ENCODE measurements around the gene CCNY. TPM values are rescaled to one million over a fixed set of nuclear protein-coding genes. Genes with fewer than 3 reads are reported as not detected.

Gene CCNY
- total RNA-seq, 2 donors from 2014 or later = 40.1 to 84.6 TPM

DNA sequence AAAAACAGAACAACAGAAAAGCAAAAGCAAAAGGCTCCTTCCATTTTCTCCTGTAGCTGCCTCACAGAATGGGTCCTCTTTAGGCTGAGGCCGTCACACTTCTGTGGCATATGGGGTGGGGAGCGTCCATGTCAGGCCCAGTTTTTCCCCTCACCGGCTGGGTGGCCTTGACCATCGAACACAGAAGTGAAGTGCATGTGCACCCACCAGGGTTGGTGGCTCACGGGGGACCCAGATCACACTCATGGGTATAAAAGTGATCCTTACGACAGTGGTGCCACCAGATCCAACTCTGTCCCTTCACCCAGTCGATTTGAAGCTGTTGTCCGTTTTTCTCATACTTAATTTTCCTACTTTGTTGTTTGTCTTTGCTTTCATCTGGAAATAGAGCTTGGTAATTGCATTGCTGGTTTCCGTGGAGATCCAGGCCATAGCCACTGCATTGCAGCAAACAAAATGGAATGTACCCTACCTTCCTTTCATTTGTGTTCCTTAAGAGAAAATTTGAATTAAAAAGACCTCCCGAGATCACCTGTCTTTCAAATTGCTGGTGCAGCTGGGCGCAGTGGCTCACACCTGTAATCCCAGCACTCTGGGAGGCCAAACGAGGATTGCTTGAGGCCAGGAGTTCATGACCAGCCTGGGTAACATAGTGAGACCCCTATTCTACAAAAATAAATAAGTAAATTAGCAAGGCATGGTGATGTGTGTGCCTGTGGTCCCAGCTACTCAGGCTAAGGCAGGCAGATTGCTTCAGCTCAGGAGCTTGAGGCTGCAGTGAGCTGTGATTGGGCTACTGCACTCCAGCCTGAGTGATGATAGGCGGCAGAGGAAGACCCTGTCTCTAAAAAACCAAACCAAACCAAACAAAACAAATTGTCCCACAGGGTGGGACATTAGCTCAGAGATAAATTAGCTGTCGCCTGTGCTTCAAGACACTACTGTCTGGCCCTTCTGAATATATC is 258.1 kb downstream of the CCNY start:
- no peaks in the 10 kb centered on the region for H3K36me3 ChIP-seq
- H3K27me3 ChIP-seq (replicated peaks; ENCODE audit: insufficient read depth) = no peaks in the 10 kb centered on the region
- TF ChIP-seq, protein P1, sequence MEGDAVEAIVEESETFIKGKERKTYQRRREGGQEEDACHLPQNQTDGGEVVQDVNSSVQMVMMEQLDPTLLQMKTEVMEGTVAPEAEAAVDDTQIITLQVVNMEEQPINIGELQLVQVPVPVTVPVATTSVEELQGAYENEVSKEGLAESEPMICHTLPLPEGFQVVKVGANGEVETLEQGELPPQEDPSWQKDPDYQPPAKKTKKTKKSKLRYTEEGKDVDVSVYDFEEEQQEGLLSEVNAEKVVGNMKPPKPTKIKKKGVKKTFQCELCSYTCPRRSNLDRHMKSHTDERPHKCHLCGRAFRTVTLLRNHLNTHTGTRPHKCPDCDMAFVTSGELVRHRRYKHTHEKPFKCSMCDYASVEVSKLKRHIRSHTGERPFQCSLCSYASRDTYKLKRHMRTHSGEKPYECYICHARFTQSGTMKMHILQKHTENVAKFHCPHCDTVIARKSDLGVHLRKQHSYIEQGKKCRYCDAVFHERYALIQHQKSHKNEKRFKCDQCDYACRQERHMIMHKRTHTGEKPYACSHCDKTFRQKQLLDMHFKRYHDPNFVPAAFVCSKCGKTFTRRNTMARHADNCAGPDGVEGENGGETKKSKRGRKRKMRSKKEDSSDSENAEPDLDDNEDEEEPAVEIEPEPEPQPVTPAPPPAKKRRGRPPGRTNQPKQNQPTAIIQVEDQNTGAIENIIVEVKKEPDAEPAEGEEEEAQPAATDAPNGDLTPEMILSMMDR (IDR thresholded peaks at IDR 0.05) = no peak
- no peak overlapping the region for H3K4me3 ChIP-seq
- ATAC-seq (ENCODE audit: insufficient number of reproducible peaks, low FRiP score, low read depth) = no peak
- H3K4me1 ChIP-seq (ENCODE audit: control insufficient read depth in 1 of 2, low read depth in 2 of 2) = no peaks in the 10 kb centered on the region
- H3K27ac ChIP-seq = no peak overlapping the region
- DNase-seq (ENCODE audit: low spot score) = no peak
- no peaks in the 10 kb centered on the region for H3K9me3 ChIP-seq

DNA sequence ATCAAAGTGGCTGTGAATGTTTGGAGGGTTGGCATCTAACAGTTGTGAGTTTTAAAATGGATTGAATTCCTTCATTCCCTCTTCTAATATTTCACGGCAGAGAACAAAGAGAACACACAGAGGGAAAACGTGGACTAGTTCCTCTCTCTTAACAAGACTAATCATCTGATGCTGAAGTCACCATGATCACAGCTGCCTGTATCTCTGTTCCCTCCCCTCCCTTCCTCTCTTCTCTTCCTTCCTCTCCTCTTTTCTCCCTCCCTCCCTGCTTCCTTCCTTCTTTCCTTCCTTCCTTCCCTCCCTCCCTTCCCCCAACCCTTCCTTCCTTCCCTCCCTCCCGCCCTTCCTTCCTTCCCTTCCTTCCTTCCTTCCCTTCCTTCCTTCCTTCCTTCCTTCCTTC is 258.8 kb downstream of the CCNY start:
- ATAC-seq (ENCODE audit: insufficient number of reproducible peaks, low FRiP score, low read depth) = no peak
- H3K36me3 ChIP-seq = no peaks in the 10 kb centered on the region

DNA sequence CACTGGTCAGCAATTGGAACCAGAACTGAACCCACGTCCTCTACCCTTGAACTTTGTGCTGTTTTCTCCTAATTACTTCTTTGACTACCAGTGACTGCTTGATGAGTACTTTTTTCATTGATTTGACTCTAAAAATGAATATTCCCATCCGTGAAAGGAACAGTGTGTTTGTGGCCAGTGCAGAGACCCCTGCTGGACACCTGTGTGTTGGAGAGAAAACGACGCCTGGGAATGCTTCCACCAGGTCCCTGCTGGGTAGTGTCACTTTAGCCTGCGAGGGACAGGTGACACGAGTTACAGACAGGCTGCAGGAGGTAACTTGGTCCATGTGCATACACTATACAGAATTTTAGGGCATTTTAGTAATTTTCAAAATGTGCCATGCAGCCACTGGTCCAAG is 262.1 kb downstream of the CCNY start:
- Histone ChIP-seq H3K27ac (no peak overlapping the region), H3K4me1 (ENCODE audit: control insufficient read depth in 1 of 2, low read depth in 2 of 2) (no peaks in the 10 kb centered on the region), H3K9me3 (no peaks in the 10 kb centered on the region), H3K27me3 (replicated peaks; ENCODE audit: insufficient read depth) (no peaks in the 10 kb centered on the region), H3K36me3 (no peaks in the 10 kb centered on the region), H3K4me3 (no peak overlapping the region)
- no peak for DNase-seq (ENCODE audit: low spot score)
- TF ChIP-seq, protein P1 (IDR thresholded peaks at IDR 0.05) = peak; percentile 39
- no peak for ATAC-seq (ENCODE audit: insufficient number of reproducible peaks, low FRiP score, low read depth)

More for the DNA sequence above, 258.8 kb downstream of the CCNY start:
- H3K4me1 ChIP-seq (ENCODE audit: control insufficient read depth in 1 of 2, low read depth in 2 of 2) = no peaks in the 10 kb centered on the region
- H3K27me3 ChIP-seq (replicated peaks; ENCODE audit: insufficient read depth) = no peaks in the 10 kb centered on the region
- no peak overlapping the region for H3K4me3 ChIP-seq
- no peak overlapping the region for H3K27ac ChIP-seq
- H3K9me3 ChIP-seq = no peaks in the 10 kb centered on the region
- DNase-seq (ENCODE audit: low spot score) = no peak
- TF ChIP-seq, protein P1 (IDR thresholded peaks at IDR 0.05) = no peak

DNA sequence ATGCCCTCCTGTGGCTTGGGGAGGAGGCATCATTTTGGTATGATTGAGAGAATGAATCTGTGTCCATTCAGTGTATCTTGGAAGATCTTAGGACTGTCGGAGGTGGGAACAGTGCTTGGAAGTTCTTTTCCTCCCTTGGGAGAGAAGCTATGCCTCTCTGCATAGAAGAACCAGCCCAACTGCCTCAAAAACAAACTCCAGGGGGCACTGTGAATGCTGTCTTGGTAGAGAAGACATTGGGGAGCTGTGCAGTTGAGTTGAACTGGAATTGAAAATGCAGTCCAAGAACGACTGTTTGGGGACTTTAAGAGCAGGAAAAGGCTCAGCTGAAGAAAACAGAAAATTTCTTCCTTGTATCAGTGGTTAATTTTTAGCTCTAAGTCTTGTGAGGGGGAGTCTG is 263.9 kb downstream of the CCNY start:
- Histone ChIP-seq H3K4me1 (ENCODE audit: control insufficient read depth in 1 of 2, low read depth in 2 of 2) (no peaks in the 10 kb centered on the region), H3K27me3 (replicated peaks; ENCODE audit: insufficient read depth) (no peaks in the 10 kb centered on the region), H3K4me3 (no peak overlapping the region), H3K36me3 (no peaks in the 10 kb centered on the region), H3K9me3 (no peaks in the 10 kb centered on the region), H3K27ac (no peak overlapping the region)
- ATAC-seq (ENCODE audit: insufficient number of reproducible peaks, low FRiP score, low read depth) (no peak), DNase-seq (ENCODE audit: low spot score) (no peak)
- TF ChIP-seq, protein P1 (IDR thresholded peaks at IDR 0.05) = no peak

DNA sequence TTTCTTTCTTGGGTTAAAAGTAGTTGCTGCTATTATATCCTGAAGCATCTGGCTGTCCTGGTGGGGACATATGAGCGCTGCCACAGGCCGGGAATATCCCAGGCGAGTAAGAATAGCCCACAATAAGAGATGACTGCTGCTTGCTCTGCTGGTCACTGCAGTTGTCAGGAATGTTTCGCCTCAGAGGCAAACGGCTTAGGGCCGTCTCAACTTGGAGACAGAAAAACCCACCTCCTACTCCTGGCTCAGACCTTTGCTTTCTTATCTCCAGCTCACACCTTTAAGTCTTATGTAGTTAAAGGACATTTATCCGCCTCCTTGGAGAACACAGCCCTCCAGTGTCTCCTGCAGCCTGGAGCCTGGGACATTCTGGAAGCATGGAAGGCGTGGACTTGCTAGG is 268.9 kb downstream of the CCNY start, which contains the start of gene GJD4:
Gene GJD4 (plus strand): TSS at position 151 of the 400 bp plus-strand sequence. CDS start 227 bp downstream, at position 378.
- Histone ChIP-seq H3K27ac (no peak within 1 kb of the TSS), H3K4me3 (no peak within 1 kb of the TSS), H3K36me3 (no peaks in the 10 kb centered on the region), H3K4me1 (ENCODE audit: control insufficient read depth in 1 of 2, low read depth in 2 of 2) (peaks cover 4 to 10% of the 10 kb centered on the region in 2 donors), H3K27me3 (replicated peaks; ENCODE audit: insufficient read depth) (no peaks in the 10 kb centered on the region), H3K9me3 (no peaks in the 10 kb centered on the region)
- TF ChIP-seq, protein P1 (IDR thresholded peaks at IDR 0.05) = no peak
- DNase-seq (ENCODE audit: low spot score) (no peak), ATAC-seq (ENCODE audit: insufficient number of reproducible peaks, low FRiP score, low read depth) (no peak)
